Embryonic facial prominence (tissue), 1 donor: ENCODE measurements around the gene DUSP1.
"Not testable (repeated sequence)": the region's sequence is repeated elsewhere in the genome, so short reads cannot be mapped to it uniquely, and the experiment has no call there.

Experiments
- DNase-seq: peaks from one replicate; pipeline ENCODE4 v3.0.0-alpha.2; 2016; ENCODE audit errors: extremely low spot score

The DUSP1 gene

GRCh38 chr5:172797771-172798191 is 26.8 kb upstream of the DUSP1 start:
- no peak for DNase-seq

DNA sequence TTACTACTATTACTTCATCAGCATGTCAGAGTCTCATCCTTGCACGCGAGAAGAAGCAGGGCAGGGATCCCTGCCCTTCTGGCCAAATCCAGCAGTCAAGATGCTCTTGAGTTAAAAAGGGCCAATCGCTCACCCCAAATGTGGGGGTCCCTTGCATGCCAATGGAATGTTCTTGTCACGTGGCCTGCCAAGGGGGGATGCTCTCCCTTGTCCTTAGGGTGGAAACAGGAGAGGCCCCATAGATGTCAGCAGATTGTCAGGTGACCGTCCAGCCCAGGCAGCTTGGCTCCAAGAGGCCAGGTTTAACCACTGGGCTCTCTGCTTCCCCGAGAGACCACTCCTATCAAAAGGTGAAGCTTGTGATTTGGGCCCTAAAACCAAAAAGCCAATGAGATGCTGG is 25.3 kb upstream of the DUSP1 start:
- no peak for DNase-seq

DNA sequence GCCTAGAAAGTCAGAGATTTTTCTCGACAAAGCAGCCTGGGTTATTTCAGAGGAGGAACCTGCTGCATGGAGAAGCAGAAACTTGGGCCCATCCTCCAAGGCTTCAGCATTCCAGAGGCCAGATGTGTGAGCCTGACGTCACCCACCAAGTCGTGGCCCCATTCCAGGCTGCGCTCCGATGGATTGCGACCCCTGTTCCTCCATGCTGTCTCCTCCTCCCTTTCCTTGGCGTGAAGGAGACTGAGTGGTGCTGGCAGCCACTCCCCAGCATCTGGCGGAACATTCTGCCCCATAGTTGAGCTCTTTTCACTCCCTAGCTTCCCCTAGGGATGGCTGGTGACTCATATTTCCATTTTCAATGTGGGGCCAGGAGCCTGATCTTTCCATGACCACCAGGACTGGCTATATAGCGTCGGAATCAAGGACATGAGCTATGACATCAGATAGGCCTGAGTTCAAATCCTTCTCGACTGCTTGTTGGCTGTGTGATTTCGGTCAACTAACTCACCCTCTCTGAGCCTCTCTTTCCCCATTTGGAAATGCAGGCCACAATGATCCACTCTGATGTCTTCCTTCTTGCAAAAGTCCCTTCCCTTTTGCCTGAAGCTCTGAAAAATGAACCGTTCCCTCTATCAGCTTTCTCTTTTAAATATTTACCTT is 24.5 kb upstream of the DUSP1 start:
- DNase-seq = peak; percentile 66

DNA sequence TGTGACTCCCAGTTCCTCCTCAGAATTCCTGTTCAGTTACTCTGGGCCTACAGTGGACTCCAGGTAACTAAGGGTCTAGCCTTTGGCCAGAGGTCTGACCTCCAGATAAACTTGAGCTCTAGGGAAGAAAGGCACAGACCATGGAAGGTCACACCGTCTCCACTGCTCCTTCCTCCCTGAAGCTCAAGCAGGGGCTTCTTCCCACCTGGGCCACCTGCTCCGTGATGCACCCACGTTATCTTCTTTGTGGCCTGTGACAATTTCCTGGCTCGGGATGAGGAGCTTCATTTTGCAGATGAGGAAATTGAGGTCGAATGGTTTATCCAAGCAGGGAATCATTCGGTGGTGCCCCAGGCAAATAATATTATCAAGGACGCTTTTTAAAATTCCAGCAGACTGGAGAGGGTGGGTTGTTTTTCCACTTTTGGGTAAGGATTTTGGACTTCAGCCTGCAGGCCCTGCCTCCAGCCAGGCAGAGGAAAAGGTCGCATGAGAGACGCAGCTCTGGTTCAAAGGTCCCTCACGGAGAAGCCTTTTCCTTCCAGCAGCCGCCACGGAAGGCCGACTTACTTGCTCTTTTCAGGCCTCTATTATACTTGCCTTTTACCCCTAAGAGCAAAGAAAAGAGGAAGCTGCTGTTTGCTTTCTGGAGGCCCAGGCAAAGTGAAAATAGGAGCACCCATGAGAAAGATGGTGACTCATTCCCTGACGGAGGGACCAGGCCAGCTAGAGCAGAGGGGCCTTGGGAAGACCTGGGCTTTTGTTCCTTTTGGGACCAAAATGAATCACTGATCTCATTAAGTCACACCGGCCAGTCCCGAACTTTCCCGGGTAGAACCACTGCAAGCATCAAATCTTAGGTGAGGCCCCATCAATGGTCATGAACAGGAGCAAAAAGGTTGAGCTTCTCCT is 22.8 kb upstream of the DUSP1 start:
- no peak for DNase-seq

GRCh38 chr5:172792701-172793570 is 21.9 kb upstream of the DUSP1 start:
- DNase-seq = no peak

DNA sequence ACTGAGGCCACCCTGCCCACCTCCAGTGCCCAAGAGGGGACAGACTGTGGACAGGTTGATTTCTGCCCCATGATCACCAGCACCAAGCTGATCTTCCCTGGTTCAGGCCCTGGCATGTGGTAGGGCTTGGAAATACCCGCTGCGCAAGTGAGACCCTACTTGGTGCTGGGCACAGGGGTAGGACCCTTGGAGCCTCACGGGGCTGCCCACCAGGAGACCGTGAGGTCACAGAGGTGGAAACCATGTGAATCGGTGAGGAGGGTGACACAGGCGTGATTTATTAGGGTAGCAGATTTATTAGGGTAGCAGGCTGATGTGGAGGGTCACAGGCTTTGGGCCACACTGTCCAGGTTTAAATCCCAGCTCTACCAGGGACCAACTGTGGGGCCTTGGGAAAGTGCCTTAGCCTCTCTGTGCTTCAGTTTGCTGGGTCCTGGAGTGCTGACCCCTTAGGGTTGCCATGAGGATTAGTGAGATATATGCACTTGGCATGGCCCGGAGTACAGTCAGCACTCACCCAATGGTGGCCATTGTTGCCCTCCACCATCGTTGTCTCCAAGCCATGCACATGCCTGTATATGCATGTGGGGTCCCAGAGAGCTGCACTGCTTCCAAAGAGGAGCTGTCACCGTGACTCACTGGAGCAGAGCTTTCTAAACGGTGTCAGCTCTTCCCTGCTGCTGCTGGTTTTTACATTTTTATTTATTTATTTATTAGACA is 20.9 kb upstream of the DUSP1 start:
- DNase-seq = no peak

GRCh38 chr5:172791286-172791685 is 20.3 kb upstream of the DUSP1 start:
- DNase-seq = no peak

- DNase-seq = no peak
Measured at GRCh38 chr5:172790496-172790889, 19.5 kb upstream of the DUSP1 start.

DNA sequence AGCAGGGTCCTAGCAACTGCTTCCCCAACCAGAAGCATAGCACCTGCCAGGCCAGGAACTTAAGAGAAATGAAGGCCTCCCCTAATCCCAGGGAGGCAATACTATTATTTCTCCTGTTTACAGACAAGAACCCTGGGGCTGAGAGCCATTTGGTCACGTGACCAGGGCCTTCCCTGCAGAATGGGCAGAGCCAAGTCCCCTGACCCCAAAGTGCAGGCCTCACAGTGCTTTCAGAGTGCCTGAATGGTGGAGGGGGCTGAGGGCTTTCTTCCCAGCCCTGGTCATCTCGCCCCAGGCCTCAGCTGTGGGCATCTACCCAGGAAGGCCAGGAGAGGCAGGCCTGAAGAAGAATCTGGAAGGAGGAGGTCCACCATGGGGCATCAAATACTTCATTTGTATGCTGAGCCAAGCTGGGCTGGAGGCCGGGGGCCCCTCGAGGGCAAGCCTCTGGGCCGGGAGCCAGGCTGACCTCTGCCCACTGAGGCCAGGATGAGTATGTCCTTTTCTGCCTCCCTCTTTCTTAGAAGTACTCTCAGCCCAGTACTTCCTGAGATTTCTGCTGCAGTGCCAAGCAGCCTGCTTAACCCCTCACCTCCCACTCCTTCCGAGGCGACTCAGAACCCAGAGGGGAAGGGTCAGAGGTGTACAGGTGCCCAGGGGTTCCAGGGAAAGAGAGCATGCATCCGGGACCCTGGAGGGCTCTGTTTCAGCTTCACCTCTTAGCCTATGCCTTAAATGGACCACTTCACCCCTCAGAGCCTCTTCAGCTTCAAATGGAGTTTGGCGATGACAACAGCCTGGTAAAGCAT is 18.9 kb upstream of the DUSP1 start:
- no peak for DNase-seq

GRCh38 chr5:172788771-172789686 is 18.0 kb upstream of the DUSP1 start:
- no peak for DNase-seq

GRCh38 chr5:172787538-172787937 is 16.5 kb upstream of the DUSP1 start:
- DNase-seq = not testable (repeated sequence)

GRCh38 chr5:172786736-172787462 is 15.9 kb upstream of the DUSP1 start:
- DNase-seq = no peak

DNA sequence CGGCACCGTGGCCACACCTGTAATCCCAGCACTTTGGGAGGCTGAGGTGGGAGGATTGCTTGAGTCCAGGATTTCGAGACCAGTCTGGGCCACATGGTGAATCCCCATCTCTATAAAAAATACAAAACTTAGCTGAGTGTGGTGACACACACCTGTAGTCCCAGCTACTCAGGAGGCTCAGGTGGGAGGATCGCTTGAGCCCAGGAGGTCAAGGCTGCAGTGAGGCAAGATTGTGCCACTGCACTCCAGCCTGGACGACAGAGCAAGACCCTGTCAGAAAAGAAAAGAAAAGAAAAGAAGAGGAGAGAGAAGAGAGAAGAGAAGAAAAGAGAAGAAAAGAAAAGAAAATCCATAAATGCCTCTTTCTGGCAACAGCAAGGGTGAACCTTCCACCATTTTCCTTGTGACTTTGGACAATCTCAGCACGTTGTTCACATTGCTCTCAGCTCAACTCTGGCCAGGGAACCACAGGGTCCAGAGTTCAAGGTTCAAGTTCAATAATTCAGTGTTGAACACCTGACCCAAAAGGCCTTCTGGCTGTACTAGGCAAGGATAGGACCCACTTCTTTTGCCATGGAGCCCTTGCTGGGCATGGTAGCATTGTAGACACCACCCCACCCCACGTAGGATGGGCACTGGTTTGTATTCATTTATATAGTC is 14.6 kb upstream of the DUSP1 start:
- no peak for DNase-seq

GRCh38 chr5:172784162-172784561 is 13.2 kb upstream of the DUSP1 start:
- DNase-seq = not testable (repeated sequence)

DNA sequence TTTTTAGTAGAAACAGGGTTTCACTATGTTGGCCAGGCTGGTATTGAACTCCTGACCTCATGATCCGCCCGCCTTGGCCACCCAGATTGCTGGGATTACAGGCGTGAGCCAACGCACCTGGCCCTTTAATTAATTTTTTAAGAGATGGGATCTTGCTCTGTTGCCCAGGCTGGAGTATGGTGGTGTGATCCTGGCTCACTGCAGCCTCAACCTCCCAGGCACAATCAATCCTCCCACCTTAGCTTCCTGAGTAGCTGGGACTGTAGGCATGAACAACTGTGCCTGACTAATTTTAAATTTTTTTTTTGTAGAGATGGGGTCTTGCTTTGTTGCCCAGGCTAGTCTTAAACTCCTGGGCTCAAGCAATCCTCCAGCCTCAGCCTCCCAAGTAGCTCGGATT is 12.3 kb upstream of the DUSP1 start:
- not testable (repeated sequence) for DNase-seq

DNA sequence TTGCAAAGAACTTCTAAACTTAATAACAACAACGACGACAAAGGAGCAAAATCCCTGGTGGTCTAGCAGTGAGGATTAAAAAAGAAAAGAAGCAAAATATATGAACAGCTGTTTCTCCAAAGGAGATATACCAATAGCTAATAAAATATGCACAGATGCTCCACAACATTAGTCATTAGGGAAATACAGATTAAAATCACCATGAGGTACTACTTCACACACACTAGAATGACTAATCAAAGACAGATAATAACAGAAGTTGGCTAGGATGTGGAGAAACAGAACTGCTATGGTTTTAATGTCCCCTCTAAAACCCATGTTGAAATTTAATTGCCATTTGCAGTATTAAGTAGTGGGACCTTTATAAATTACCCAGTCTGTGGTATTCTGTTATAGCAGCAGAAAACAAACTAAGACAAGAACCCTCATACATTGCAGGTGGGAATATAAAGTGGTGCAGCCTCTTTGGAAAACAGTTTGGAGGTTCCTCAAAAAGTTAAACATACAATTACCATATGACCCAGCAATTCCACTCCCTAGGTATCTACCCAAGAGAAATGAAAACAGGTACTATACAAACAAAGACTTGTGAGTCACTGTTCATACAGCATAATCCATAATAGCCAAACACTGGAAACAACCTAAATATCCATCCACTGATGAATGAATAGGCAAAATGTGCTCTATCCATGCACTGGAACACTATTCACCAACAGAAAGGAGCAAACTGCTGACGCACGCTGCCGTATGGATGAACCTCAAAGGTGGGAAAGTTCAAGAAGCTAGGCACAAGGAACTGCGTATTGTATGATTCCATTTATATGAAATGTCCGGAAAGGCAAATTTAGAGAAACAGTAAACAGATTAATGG is 11.4 kb upstream of the DUSP1 start:
- no peak for DNase-seq

DNA sequence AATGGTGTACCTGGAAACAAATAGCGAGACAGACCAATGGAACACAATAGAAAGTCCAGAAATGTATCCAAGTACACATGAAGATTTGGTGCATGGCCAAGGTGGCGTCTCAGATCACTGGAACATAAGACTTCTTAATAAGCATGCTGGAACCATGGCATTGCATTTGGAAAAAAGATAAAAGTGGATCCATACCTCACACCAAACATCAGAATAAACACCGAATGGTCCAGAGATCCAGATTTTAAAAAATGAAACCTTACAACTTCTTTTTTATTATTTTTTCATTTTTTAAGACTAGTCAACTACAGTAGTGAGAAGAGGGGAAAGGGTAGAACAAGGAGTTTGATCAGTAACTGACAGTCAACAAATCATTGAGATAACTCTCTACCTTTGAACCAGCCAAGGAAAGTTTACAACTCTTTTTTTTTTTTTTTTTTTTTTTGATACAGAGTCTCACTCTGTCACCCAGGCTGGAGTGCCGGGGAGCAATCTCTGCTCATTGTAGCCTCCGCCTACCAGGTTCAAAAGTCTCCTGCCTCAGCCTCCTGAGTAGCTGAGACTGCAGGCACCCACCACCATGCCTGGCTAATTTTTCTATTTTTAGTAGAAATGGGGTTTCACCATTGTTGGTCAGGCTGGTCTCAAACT is 8.8 kb upstream of the DUSP1 start:
- no peak for DNase-seq
